CD1c-positive myeloid dendritic cell (primary cell): ENCODE measurements around the gene SSH3.
A peak's percentile ranks its signal among the peaks of the same experiment; 100 is the strongest.

Experiments used
- DNase-seq: peaks from one replicate; pipeline ENCODE4 v3.0.0-alpha.2; 2016; ENCODE audit errors: extremely low spot score

SSH3 gene

DNA sequence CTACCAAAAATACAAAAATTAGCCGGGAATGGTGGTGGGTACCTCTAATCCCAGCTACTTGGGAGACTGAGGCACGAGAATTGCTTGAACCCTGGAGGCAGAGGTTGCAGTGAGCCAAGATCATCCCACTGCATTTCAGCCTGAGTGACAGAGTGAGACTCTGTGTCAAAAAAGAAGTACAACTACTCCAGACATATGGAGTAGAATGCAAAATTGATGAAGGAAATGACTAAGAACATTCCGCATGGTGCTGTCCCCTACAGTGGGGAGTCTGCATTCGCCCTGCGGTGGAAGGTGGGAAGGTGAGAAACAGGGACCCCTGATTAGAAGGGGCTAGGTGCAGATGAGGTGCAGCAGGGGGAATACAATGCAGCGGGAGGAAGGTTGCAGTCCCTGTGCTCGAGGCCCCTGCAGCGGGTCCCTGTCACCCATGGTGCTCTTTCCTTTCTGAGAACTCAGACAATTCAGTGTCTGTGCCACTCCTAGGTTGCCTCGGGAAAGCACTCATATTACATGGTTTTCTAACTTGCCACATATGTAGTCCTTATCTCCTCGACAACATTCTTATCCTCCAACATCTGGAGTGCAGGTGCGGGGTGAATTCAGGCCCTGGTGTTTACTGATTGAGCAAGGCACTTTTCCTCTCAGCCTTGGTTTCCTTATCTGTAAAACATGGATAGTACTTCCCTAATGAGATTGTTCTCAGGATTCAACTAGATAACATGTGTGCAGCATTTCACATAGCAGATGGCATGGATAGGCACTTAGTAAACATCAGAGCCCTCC is 44.8 kb downstream of the SSH3 start:
- DNase-seq = no peak

DNA sequence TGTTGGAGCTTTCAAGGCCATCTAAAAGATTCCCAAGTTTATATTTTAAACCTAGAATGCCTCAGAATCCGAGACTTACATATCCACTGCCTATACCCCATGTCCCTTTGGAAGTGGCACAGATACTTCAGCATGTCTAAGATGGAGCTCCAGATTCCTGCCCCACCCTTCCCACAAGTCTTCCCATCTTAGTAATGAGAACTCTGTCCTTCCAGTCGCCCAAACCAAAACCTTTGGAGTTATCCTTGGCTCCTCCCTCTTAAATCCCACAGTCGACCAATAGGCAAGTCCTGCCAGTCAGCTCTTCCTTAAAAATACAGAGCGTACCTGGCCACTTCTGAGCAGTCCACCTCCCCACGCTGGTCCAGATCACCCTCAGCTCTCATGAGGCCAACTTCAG is 45.7 kb downstream of the SSH3 start:
- DNase-seq = no peak

DNA sequence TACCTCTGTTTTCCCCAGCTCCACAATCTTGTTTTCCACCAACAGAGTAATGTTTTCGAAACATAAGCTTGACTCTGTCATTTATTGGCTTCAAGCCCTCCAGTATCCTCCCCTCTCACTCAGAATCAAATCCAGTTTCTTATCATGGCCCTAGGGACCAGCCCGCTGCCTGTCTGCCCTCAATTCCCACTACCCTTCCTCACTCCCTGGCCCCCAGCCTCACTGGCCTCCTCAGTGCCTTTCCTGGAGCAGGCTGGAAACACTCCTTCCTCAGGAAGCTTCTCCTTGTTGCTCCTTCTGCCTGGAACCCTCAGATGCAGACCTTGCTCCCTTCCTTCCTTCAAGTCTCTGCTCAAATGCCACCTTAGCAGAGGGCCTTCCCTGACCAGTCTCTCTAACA is 46.1 kb downstream of the SSH3 start:
- DNase-seq = no peak

DNA sequence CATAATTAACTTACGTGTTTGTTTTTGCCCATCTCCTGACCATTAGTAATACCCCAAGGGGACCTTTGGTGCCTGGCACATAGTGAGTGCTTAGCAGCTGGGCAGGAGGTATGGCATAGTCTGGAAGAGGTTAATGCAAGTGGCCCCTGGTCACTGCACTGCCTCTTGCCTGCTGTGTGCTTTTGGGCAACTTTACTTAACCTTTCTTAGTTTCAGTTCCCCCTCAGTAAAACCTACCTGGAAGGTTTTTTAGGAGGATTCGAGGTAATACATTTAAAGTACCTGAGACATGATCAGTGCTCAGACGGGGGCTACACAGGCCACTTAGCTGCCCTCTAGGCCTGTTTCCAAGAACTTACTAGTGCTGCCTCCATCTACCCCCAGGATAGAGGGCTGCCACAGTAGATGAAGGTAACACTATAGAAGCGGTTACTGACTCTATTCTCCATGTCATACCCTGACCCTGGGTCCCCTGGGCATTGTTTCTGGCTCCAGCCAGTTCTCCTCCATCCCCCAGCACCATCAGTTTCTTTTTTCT is 46.7 kb downstream of the SSH3 start:
- no peak for DNase-seq

DNA sequence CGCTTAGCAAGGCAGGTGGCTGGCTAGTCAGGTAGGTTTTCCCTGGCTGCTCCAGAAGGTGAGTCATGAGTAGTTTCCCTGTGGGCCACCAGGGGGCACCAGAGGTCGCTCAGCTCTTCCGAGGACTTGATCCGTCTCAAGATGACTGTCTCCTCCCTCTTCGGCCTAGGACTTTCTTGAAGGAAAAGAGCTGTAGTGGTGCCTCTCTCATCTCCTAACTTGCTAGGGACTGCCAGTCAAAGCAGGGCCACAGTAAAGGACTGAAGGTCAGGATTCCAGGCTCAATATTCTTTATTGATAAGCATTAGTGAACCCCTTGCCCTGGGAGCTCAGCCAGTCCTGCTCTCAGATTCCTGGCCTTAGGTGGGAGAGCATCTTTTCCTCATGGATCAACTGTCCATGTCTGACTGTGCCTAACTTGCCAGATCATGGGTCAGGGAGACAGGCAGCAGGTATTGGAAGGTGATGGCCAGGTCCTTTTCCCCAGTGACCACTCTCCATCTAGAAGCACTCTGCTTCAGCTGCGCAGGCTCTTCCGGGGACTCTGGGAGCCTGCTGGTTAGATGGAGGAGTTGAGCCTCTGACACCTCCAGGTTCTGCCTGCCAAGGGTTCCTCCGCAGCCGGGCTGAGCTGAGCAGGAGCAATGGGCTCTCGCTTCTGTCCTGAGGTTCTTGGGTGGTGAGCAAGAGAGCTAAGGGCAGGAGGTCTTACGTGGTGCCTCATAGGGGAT is 48.1 kb downstream of the SSH3 start:
- DNase-seq = peak; percentile 89

DNA sequence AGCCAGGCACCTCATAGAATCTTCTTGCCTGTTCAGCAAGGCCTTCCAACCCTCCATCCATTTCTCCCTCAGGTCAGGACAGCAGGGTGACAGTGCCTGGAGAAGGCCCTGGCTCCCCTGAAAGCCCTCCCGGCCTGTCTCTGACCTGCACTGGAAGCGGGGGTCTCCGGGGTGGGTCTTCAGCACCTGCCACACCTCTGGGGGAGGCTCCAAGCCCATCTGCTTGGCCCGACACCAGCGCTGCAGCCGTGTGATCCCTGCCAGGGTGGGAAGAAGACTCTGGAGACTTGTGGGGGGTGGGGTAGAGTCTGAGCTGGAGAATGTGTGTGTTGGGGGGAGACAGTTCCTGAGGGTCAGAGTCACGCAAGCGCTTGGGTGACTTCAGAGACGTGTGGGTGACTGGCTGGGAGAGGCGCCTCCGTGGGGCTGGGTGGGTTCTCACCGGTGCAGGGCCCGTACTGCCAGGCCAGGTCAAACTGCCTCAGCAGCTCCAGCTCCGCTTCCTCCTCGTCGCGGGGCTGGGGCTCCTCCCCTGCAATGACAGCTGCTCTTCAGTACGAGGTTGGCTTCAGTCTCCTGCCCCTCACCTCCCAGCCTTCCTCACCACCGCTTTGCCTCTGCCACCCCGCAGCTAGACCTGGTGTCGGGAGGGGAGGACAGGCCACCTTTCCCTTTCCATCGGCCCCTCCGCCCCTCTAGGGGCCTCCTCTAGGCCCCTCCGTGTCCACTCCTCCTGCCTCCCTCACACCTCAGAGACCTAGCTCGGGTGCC is 49.4 kb downstream of the SSH3 start:
- peak; percentile 70 for DNase-seq

DNA sequence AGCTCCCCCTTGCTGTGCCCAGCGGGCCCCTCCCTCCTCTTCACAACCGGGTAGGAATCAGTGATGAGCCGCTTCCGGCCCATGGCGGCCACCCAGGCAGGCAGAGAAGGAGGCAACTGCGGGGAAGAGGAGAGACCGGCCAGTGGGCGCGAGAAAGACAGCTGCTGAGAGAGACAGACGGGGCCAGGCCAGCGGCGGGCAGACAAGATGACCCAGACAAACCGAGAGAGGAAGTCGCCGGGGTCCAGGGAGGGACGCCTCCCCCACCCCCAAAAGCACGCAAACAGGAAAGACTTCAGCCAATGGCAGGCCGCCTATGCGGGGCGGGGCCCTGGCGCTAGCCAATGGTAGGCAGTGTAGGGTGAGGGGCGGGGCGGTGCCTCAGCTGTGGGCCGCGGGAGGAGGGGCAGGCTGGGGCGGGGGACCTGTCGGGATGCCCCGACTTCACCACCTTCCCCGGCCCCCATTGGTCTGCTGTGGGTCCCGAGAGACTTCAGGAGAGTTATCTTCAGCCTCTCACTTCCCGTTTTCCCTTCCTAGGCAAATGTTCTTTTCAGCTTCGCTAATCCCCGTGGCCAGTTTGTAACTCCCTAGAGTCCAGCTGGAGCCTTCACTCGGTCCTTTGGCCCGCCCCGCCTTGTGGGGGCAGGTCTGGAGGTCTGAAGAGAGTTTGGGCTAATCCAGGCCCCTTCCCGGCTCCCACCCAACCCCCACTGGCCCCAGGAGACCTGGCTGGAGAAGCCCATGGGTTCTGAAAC is 50.2 kb downstream of the SSH3 start, which contains the start of gene POLD4:
POLD4 (minus strand) TSS at position 230 of the 758 bp plus-strand sequence; CDS start at position 83, 147 bp downstream.
- DNase-seq = peak; percentile 98

DNA sequence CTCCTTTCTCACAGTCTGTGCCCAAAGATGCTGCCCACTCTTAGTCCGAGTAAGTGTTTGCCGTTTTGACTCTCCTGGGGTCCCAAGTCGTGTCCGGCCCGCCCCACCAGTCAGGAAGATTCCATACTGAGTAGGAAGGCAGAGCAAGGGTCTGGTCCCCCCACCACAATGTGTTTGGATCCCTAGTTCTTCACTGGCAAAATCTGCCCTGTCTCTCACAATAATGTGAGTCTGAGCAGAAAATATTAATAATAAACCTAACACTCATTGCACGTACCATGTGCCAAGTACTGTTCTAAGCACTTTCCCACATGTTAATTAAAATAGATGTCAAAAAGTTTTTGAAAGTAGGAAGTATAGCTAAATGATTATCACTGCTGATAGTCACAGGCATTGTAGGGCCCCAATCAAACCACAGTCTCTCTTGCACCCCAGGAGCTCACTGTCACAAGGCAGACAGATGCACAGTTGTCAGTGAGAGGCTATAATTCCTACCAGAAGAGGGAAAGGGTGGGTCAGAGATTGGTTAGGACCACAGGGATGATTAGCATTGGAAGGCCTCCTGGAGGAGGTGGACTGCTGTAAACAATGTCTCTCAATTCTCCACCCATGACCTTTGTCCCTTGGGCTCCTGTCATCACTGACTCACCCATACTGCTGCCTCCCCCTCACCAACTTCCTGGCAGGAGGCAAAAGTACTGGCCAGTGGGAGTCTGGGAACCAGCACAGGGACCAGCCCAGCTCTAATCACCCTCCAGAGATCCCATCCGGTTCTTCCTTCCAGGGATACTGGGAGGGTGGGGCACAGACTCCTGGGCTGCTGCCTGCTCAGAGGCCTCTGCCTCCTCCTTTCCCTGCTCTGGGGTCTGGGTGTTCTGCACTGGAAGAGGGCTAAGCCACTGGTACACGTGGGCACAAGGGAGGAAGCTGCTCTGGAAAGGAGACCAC is 51.0 kb downstream of the SSH3 start:
- DNase-seq = peak; percentile 83

DNA sequence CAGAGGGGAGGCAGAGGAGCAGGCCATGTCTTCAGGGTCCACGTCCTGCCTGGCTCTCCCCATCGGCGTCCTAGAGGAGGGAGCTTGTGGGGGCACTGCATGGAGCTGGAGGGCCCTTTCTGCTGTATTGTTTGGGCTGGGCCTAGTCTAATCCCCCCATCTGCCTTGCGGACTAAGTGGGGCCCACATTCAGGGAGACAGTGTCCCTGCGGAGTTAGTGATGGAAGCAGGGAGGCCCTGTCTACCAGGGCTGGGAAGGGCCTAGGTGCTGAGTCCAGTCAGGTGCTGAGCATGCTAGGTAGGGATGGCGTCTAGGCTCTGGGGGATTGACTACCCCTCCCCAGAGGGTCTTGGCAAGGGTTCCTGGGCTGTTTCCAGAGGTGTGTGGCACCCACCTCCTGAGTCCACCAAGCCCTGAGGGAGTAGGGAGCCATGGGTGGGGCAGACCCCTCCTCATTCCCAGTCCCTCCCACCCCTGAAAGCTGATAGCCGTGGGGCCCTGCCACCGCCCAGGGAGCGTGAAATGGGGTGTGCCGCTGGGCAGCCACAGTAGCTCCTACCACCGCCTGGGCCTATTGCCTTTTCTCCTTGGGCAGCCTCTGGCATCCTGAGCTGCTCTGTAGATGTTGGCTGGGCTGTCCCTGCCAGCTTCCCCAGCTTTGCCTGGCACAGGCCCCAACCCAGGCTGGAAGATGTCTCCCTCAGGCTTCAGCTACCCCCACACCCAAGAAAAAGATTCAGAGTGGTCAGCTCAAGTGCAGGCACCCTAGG is 51.9 kb downstream of the SSH3 start:
- no peak for DNase-seq

DNA sequence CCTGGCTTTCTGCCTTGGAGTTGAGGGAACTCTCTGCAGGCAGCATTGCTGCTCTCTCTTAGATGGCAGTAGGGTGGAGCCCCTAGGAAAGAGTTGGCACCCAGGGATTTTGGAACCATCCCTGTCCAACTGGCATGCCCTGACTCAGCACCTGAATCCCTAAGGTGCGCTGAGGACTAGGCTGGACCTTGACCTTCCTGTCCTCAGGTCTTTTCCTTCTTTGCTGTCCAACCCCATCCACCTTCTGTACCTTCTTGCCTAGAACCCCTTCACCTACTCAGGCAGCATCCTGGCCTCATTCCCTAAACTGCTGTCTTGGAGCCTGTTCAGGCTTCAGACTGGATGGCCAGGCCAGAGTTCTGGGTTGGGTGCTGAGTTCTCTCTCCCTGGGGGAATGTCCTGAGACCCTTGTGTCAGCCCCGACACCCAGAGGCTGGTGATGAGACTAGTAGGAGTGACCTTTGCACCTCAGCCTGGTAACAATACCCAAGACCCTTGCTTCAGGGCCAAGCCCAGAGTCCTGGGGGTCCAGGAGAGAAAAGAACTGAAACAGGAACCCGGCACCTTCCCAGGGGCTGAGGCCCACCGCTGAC is 52.6 kb downstream of the SSH3 start:
- DNase-seq = no peak

DNA sequence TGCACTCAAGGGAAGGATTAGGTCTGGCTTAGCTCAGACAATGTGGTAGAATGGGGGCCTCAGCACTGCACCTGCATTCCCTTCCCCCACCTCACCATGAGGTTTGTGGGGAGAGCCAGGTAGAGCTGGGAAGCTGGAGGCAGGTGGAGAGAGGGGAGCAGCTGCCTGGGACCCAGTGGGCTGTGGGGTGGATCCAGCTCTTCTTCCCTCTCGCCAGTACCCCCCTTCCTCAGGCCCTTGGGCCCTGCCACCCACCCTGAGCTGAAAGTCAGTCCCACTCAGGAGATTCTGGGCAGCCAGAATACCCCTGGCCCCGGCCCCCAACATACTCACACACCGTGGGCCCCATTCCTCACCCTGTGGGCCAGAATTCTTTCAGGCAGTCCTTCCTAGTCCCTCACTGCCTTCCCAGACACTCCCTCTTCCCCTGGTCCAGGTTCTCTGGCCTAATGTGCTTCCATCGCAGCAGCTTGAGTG is 53.1 kb downstream of the SSH3 start:
- DNase-seq = no peak

DNA sequence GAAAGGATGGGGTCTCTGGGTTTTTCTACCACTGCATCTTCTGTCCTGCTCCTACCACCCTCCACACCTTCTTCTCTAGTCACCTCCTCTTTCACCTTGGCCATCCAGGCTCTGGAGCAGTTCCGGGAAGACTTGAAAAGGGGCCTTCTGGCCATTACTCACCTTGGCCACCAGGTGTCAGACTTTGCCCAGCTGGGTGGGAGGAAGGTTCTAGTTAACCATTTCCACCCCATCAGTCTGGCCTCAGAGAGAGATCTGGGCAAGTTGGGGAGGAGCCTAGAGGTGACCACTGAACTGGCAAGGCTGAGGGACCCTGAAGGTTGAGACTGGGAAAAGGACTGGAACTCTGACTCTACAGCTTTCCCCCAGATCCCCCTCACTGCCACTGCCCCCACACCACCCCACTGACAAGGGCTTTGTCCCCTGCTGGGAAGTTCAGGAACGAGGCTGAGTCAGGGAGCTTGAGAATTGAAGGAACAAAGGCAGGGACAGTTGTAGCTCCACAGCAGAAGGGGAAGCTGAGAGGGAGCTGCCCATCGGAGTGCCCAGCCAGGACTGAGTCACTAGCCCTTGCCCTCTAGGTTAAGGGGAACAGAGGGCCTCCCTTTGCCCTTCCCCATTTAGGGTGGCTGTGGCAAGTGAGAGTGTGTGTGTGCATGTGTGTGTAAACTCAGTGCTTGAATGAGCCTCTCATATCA is 53.7 kb downstream of the SSH3 start:
- peak; percentile 95 for DNase-seq

DNA sequence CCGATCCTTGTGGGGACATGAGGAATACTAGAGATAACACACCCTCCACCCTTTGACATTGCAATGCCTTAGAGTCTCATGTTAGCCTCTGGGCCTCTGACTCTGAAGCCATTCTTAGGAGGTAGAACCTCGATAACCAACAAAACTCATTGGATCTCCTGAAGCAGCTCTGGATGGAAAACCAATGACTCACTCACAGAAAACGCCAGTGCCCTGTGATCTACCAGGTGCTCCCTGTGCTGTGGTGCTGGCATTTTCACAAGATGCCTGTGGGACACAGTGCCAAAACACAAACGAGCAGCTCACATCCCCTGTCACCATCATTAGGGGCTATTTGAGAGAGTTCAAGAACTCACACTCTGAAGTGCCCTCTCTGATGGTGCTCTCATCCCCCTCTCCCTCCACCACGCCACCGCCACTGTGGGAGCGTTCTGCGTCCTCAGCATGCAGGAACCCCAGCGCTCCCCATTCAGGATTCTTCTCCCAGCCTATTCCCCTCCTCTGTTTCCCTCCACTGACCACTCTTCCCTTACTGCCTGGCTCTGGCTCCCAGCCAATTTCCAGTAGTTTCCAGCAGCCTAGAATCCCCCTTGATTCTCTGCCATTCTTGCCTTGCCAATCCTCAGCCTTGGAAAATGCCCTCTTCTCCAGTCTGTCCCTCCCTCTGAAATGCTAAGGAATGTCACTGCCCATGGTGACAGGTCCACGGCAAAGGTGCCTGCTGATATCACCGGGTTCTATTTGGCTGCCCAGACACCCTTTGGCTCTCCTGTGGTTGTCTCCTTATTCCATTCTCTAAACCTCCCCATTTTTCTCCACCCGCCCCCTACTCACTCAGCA is 54.7 kb downstream of the SSH3 start:
- DNase-seq = no peak
